Type B pancreatic cell (in vitro differentiated cells): Measurements from ENCODE around the gene TRIM24. TPM values are rescaled to one million over a fixed set of nuclear protein-coding genes. Genes with fewer than 3 reads are reported as not detected.
A peak's percentile ranks its signal among the peaks of the same experiment; 100 is the strongest.
"Not testable (repeated sequence)": the region's sequence is repeated elsewhere in the genome, so short reads cannot be mapped to it uniquely, and the experiment has no call there.

Experiments
- DNase-seq: peaks from one replicate; pipeline ENCODE4 v3.0.0; 2021; ENCODE audit warnings: mixed read lengths; ENCODE audit not compliant: unreplicated experiment; ENCODE audit errors: extremely low spot score
- H3K27ac Mint-ChIP-seq: 2 replicates; pipeline ENCODE4 v1.8.0; 2021; ENCODE audit warnings: mild to moderate bottlenecking, mixed read lengths
- H3K27me3 Mint-ChIP-seq: 2 replicates; pipeline ENCODE4 v1.8.0; 2021; ENCODE audit warnings: mixed read lengths
- H3K36me3 Mint-ChIP-seq: 2 replicates; pipeline ENCODE4 v1.8.0; 2021; ENCODE audit warnings: mixed read lengths
- H3K4me1 Mint-ChIP-seq: one replicate; pipeline ENCODE4 v1.8.0; 2021; ENCODE audit warnings: mixed read lengths; ENCODE audit not compliant: unreplicated experiment
- H3K4me3 Mint-ChIP-seq: 2 replicates; pipeline ENCODE4 v1.8.0; 2021; ENCODE audit warnings: mild to moderate bottlenecking, mixed read lengths
- H3K9me3 Mint-ChIP-seq: 2 replicates; pipeline ENCODE4 v1.8.0; 2021; ENCODE audit warnings: mixed read lengths
- CTCF ChIP-seq: fragments of 200-600 bp; sonication (generic); conservative IDR thresholded peaks from 2 replicates; pipeline ENCODE4 v1.5.0; 2021; ENCODE audit warnings: antibody characterized with exemption, mild to moderate bottlenecking
- long read RNA-seq: library from polyadenylated mRNA; unstranded; transcript quantifications from one replicate; pipeline ENCODE4 v2.0.0, GENCODE V29; 2020
- total RNA-seq: library from RNA; stranded (reverse); gene quantifications from 2 replicates; pipeline ENCODE4 v1.2.1, GENCODE V29; 2021; ENCODE audit warnings: low replicate concordance

The TRIM24 gene
- 64.7 and 66.8 TPM in 2 replicates for total RNA-seq
- long read RNA-seq, partial matches to known transcripts: 26 of 33 reads
- long read RNA-seq, other reads (novel, unspliced or antisense): 7 of 33 reads

DNA sequence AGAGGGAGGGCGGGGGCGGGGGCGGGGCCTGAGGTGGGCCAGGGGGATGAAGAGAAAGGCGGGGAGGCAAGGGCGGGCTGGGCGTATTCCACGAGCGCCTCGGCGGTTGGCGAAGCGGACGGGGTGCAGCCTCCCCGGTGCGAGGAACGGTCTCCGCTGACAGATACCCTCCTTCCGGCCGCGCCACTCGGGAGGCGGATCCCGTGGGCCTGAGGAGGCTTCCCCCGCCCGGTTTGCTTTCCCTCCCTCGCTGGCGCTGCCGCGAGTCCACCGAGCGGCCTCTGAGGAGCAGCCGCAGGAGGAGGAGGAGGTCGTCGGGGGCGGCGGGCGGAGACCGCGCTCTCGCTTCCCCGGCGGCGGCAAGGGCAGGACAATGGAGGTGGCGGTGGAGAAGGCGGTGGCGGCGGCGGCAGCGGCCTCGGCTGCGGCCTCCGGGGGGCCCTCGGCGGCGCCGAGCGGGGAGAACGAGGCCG, at the start of gene TRIM24:
TSS of gene TRIM24 (plus strand) at position 84 of the 473 bp plus-strand sequence. CDS start at position 374, 290 bp downstream.
- peaks cover 26% of the 10 kb centered on the region for H3K4me1 Mint-ChIP-seq
- no peaks in the 10 kb centered on the region for H3K27me3 Mint-ChIP-seq
- peak within 1 kb of the TSS; percentile 93 for H3K4me3 Mint-ChIP-seq
- peak within 1 kb of the TSS; percentile 92 for H3K27ac Mint-ChIP-seq
- H3K36me3 Mint-ChIP-seq: peaks cover 29% of the 10 kb centered on the region
- peaks cover 4% of the 10 kb centered on the region for H3K9me3 Mint-ChIP-seq
- TF ChIP-seq CTCF: no peak
- DNase-seq: no peak

- not testable (repeated sequence) for H3K4me3 Mint-ChIP-seq, H3K9me3 Mint-ChIP-seq, DNase-seq, H3K27me3 Mint-ChIP-seq, H3K27ac Mint-ChIP-seq, H3K36me3 Mint-ChIP-seq, H3K4me1 Mint-ChIP-seq
These were observed 48.0 kb upstream of the TRIM24 start for GRCh38 chr7:138412077-138412476.

DNA sequence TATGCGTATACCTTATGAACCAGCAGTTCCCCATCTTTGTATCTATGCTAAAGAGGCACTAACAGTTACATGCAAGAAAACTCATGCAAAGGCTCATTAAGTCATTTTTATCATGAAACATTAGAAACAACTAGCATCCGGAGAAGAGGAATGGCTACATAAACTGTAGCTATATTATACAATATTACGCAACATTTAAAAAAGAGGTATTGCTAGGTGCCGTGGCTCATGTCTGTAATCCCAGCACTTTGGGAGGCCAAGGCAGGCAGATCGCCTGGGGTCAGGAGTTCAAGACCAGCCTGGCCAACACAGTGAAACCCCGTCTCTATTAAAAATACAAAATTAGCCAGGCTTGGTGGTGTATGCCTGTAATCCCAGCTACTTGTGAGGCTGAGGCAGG, 47.1 kb upstream of the TRIM24 start:
- H3K36me3 Mint-ChIP-seq, DNase-seq, H3K4me3 Mint-ChIP-seq, H3K27me3 Mint-ChIP-seq, H3K4me1 Mint-ChIP-seq, H3K9me3 Mint-ChIP-seq, H3K27ac Mint-ChIP-seq: not testable (repeated sequence)

DNA sequence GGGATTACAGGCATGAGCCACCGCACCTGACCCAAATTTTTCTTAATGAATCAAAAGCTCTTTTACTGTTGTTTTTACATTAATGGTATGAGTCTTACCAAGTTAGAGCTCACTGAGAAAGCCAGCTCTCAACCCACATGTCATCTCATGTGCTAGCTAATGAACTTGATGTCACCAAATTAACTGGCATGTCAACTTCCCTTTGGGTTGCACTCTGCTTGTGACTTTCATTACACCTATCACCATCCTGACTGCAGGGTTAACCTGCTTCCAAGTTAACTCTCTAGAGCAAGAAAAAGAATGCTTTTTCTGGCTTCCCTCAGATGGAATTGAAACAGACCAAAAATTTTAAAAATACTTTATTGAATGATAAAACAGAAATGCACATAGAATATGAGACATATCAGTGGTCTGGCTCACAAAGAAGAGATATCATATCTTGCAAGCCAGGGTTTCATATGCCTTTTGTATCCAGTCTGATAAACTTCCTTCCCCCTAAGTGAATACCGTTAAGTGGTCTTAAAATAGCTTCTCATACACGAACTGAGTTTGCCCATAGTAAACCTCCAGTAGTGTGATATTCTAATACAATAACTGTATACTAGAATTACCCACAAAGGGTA, 42.9 kb upstream of the TRIM24 start:
- DNase-seq: no peak
- H3K4me1 Mint-ChIP-seq: no peaks in the 10 kb centered on the region
- peaks cover 5% of the 10 kb centered on the region for H3K36me3 Mint-ChIP-seq
- no peak overlapping the region for H3K4me3 Mint-ChIP-seq
- no peak for TF ChIP-seq CTCF
- no peak overlapping the region for H3K27ac Mint-ChIP-seq
- no peaks in the 10 kb centered on the region for H3K27me3 Mint-ChIP-seq
- no peaks in the 10 kb centered on the region for H3K9me3 Mint-ChIP-seq

DNA sequence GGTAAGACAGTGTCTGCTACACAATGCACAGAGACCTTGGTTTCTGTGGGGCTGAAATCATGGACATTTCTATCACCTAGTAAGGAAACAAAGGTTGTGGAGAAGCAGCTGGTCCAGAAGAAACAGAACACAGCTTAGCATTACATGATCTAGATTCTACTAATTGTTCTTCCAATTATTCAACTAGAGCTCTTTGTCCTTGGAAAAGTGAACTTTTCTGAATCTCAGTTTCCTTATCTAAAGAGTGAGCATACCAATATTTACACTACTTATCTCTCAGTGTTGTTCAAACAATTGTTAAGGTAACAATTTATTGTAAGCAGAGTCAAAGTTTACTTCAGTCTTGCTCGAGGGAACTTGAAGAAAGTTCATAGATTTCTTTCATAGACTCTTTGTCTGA, 42.3 kb upstream of the TRIM24 start:
- Mint-ChIP-seq H3K36me3 (peaks cover 5% of the 10 kb centered on the region), H3K4me3 (no peak overlapping the region), H3K9me3 (no peaks in the 10 kb centered on the region), H3K27me3 (no peaks in the 10 kb centered on the region), H3K4me1 (no peaks in the 10 kb centered on the region), H3K27ac (no peak overlapping the region)
- TF ChIP-seq CTCF: no peak
- no peak for DNase-seq

DNA sequence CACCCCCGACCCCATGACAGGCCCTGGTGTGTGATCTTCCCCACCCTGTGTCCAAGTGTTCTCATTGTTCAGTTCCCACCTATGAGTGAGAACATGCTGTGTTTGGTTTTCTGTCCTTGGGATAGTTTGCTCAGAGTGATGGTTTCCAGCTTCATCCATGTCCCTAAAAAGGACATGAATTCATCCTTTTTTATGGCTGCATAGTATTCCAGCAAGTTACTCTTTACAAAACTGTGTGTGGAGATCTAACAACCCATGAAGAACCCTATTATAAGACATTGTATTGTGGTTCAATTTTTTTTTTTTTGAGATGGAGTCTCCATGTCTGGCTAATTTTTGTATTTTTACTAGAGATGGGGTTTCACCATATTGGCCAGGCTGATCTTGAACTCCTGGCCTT, 41.7 kb upstream of the TRIM24 start:
- DNase-seq, H3K4me3 Mint-ChIP-seq, H3K27ac Mint-ChIP-seq, H3K4me1 Mint-ChIP-seq, H3K27me3 Mint-ChIP-seq, H3K36me3 Mint-ChIP-seq, H3K9me3 Mint-ChIP-seq: not testable (repeated sequence)

GRCh38 chr7:138425026-138425425, 35.0 kb upstream of the TRIM24 start:
- no peak for TF ChIP-seq CTCF
- peaks cover 11% of the 10 kb centered on the region for H3K36me3 Mint-ChIP-seq
- no peak overlapping the region for H3K4me3 Mint-ChIP-seq
- DNase-seq: no peak
- H3K4me1 Mint-ChIP-seq: no peaks in the 10 kb centered on the region
- no peak overlapping the region for H3K27ac Mint-ChIP-seq
- H3K9me3 Mint-ChIP-seq: peaks cover 11% of the 10 kb centered on the region
- H3K27me3 Mint-ChIP-seq: no peaks in the 10 kb centered on the region
